ENCODE results near the gene CFTR.

DNA sequence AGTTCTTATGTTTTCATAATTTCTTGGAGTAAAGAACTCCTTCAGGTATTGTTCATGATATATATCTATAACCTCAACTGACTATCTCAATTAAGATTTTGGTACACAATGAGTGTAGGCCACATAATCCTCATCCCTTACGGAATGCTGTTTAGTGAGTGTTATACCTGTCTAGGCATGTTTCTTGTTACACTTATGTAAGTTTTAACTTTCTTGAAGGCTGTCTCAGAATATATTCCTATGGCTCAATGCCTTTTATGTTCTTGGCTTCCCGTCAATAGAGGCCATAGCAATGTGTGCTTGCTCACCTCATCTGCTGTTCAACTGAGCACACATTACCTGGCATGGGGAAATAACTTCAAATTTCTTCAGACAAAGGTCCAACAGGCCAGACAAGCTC lies 208.3 kb downstream of the CFTR start:
- TF ChIP-seq, protein P1, sequence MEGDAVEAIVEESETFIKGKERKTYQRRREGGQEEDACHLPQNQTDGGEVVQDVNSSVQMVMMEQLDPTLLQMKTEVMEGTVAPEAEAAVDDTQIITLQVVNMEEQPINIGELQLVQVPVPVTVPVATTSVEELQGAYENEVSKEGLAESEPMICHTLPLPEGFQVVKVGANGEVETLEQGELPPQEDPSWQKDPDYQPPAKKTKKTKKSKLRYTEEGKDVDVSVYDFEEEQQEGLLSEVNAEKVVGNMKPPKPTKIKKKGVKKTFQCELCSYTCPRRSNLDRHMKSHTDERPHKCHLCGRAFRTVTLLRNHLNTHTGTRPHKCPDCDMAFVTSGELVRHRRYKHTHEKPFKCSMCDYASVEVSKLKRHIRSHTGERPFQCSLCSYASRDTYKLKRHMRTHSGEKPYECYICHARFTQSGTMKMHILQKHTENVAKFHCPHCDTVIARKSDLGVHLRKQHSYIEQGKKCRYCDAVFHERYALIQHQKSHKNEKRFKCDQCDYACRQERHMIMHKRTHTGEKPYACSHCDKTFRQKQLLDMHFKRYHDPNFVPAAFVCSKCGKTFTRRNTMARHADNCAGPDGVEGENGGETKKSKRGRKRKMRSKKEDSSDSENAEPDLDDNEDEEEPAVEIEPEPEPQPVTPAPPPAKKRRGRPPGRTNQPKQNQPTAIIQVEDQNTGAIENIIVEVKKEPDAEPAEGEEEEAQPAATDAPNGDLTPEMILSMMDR (IDR thresholded peaks at IDR 0.05): no peak
- TF ChIP-seq POLR2A (IDR thresholded peaks at IDR 0.05): no peak

Measured in body of pancreas (tissue), 4 donors.